Mesodermal cell (in vitro differentiated cells): ENCODE results near the gene IGSF3.
A peak's percentile ranks its signal among the peaks of the same experiment; 100 is the strongest.

Experiments
- H3K27ac ChIP-seq: 2 replicates; pipeline ENCODE4 v1.7.0; 2013; ENCODE audit warnings: mild to moderate bottlenecking, low read depth, low read length, moderate library complexity; ENCODE audit not compliant: severe bottlenecking
- H3K36me3 ChIP-seq: 2 replicates; pipeline ENCODE4 v1.7.1; 2013; ENCODE audit warnings: mild to moderate bottlenecking, low read length, moderate library complexity; ENCODE audit not compliant: control insufficient read depth, insufficient read depth
- H3K4me1 ChIP-seq: one replicate; pipeline ENCODE4 v1.7.1; 2013; ENCODE audit warnings: mild to moderate bottlenecking, low read length; ENCODE audit not compliant: insufficient read depth, control insufficient read depth, poor library complexity, severe bottlenecking
- H3K4me3 ChIP-seq: 2 replicates; pipeline ENCODE4 v1.7.0; 2013; ENCODE audit warnings: low read length, control low read depth, mild to moderate bottlenecking; ENCODE audit not compliant: insufficient read depth, poor library complexity, severe bottlenecking; ENCODE audit errors: extremely low read depth
- H3K9me3 ChIP-seq: 2 replicates; pipeline ENCODE4 v1.7.1; 2013; ENCODE audit warnings: mild to moderate bottlenecking, low read length, moderate library complexity; ENCODE audit not compliant: control insufficient read depth
- WGBS, 2 experiments: methylation state at CpG; one replicate each; pipeline ENCODE4 v1.1.5; 2013; ENCODE audit warnings: missing lambda C conversion rate in 2 of 2; ENCODE audit not compliant: insufficient coverage in 2 of 2; 5-methylcytosine and 5-hydroxymethylcytosine counted together

The IGSF3 gene

DNA sequence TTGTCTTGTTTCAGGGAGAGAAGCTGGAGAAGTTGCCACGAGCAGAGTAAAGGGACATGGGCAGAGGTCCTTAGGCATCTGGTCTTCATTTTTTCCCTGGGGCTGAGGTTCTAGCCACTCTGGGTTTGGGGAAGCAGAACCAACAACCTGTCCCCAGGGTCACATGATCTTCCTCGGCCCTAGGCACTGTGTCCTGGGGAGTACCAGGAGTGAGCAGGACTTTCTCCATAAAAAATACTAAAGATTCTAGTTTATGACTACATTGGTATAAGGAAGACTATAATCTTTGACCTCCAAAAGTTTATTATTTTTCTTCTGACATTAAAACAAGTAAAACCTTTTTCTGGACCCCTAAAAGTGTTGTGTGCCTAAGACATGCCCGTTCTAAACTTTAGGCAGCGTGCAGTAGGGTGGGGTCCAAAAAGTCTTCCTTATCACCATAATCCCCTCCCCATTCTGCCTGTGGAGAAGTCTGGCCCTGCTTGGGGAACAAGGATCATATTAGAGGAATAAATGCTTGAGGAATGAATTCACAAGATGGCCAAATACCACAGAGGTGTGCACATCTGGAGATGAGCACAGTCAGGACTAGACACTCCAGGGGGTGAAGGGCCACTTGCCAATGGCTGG, 19.3 kb upstream of the IGSF3 start:
- Histone ChIP-seq H3K4me3 (no peak overlapping the region), H3K36me3 (no peaks in the 10 kb centered on the region), H3K27ac (peak overlapping the region; percentile 89), H3K9me3 (no peaks in the 10 kb centered on the region), H3K4me1 (peaks cover 3% of the 10 kb centered on the region)
- 60 to 100% methylated on average over 1 of the region's 4 CpGs for WGBS, 2 experiments

DNA sequence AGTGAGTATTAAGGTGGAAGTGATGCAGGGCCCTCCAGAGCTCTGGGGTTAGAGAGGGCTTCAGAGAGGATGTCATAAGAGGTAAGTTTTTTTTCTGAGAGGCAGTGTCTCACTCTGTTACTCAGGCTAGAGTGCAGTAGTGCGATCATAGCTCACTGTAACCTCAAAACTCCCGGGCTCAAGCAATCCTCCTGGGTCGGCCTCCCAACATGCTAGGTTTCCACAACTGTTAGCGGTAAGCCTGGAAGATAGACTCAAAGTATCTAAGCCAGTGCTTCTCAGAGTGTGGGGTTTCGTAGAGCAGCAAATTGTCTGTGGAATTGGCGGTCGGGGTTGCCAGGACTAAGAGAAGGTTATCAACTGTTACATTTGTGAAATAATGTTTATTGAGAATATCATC, 18.6 kb upstream of the IGSF3 start:
- no peaks in the 10 kb centered on the region for H3K9me3 ChIP-seq
- H3K36me3 ChIP-seq = no peaks in the 10 kb centered on the region
- H3K27ac ChIP-seq = no peak overlapping the region
- no peak overlapping the region for H3K4me3 ChIP-seq
- WGBS, 2 experiments = 100% methylated on average over 2 to 4 of the region's 7 CpGs
- peaks cover 3% of the 10 kb centered on the region for H3K4me1 ChIP-seq

DNA sequence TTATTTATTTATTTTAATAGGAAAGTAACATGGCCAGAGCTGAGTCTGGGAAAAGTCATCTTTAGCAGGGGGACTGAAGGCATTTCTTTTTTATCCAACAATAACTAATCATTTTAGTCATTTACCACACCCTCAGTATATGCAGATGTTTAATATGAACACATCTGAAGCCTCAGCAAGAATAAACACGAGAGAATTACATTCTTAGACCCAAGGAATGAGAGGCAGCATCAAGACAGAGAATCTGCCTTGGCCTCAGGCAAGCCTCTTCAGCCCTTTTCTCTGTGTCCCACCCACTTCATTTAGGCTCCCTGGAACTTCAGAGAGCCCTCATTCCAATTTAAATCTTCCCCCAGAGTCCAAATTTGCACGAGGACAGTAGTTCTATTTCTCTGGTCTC, 17.0 kb upstream of the IGSF3 start:
- no peak overlapping the region for H3K4me3 ChIP-seq
- H3K4me1 ChIP-seq = peaks cover 3% of the 10 kb centered on the region
- no peak overlapping the region for H3K27ac ChIP-seq
- H3K9me3 ChIP-seq = no peaks in the 10 kb centered on the region
- 75 to 80% methylated on average over 2 of the region's 2 CpGs for WGBS, 2 experiments
- H3K36me3 ChIP-seq = no peaks in the 10 kb centered on the region

DNA sequence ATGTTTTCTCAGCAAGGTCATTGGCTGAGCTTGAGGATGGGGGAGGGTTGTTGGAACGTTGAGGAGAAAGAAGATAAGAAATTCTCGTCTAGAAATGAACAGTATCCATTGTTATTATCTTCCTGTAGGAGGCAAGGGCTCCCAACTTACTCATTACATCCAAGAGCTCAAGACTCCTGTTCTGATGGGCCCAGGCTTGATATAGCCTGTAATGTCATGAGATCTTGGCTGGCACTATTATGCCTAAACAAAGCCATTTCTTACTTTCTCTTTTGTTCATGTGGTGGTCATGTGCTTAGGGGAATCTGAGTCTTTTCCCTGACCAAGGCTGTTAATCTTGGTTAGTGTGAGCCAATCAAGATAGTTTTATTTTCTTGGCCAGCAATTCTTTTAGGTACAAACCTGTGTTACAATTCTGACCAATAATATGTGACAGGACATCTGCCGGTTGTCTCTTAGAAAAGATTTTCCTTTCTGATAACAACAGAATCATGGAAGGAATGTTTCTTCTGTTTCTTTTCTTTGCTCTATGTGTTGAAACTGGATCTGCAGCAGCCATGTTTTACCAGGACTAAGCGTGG, 15.2 kb upstream of the IGSF3 start:
- 89% methylated on average over 2 of the region's 4 CpGs; no CpG with 5 or more reads in 1 of the 2 experiments for WGBS, 2 experiments

DNA sequence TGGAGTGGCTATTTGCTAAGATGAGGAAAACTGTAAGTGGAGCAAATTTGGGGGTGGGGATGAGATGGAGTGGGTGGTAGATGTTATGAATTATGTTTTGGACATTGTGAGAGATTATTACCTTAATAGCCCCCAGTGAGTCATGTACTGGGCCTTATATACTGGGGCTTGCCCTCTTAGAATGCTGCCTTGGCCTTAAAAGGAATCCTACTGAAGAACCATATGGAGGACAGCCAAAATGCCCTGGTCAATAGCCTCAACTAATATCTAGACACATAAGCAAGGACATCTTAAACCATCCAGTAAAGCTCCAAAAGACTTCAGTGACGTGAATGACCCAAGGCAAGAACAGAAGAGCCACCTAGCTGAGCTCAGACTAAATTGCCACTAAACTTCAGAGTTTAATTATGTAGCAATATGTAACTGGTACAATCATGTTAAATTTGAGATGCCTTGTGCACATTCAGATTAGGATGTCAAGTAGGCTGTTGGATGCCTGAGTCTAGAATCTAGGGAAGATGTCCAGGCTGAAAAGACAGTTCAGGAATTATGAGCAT, 13.9 kb upstream of the IGSF3 start:
- H3K9me3 ChIP-seq = no peaks in the 10 kb centered on the region
- H3K4me3 ChIP-seq = no peak overlapping the region
- WGBS, 2 experiments = 100% methylated on average over 1 of the region's 1 CpG; no CpG with 5 or more reads in 1 of the 2 experiments
- H3K27ac ChIP-seq = no peak overlapping the region
- no peaks in the 10 kb centered on the region for H3K36me3 ChIP-seq
- no peaks in the 10 kb centered on the region for H3K4me1 ChIP-seq

More for the DNA sequence above, 15.2 kb upstream of the IGSF3 start:
- Histone ChIP-seq H3K4me1 (peaks cover 3% of the 10 kb centered on the region), H3K27ac (no peak overlapping the region), H3K9me3 (no peaks in the 10 kb centered on the region), H3K4me3 (no peak overlapping the region), H3K36me3 (no peaks in the 10 kb centered on the region)

DNA sequence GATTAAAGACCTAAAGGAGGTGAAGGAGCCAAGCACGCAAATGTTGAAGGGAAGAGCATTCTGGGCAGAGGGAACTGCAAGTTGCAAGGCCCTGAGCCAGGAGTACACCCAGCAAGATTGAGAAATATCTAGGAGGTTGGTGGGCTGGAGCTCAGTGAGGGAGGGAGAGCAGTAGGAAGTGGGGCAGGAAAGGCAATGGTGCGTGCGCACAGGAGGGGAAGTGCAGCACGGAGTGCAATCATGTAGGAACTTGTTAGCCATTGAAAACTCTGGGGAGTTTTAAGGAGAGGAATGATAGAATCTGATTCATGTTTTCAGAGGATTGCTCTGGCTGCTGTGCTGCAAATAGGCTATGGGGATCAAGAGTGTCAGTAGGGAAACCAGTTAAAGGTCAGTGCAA, 13.2 kb upstream of the IGSF3 start:
- no peaks in the 10 kb centered on the region for H3K36me3 ChIP-seq
- H3K27ac ChIP-seq = no peak overlapping the region
- H3K4me1 ChIP-seq = no peaks in the 10 kb centered on the region
- no peaks in the 10 kb centered on the region for H3K9me3 ChIP-seq
- no peak overlapping the region for H3K4me3 ChIP-seq
- WGBS, 2 experiments = 95 to 100% methylated on average over 4 of the region's 4 CpGs

DNA sequence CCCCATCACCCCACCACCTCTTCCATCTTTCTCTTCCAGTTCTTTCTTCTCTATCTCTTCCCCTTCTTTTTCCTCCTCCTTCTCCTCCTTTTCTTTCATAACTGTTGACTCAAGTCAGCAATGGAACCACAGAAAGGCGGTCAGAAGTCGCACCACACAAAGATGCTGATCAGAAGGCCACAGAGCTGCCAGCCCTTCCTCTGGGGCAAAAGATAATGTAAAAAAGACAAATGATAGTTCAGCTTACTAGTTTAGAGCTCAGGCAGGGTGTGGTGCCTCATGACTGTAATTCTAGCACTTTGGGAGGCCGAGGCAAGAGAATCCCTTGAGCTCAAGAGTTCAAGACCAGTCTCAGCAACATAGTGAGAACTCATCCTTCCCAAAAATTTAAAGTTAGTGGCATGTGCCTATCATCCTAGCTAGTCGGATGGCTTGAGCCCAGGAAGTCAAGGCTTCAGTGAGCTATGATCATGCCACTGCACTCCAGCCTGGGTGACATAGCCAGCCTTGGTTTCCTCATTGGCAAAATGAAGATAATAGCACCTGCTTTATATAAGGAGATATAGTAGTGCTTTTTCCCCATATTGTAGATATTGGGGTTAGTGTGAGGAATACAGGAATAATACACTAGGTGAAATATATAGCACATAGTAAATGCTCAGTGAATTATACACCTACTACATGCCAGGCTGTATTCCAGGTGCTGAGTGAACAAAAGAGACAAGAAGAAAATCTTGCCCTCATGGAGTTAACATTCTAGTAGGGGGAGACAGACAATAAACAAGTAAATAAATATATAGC, 12.5 kb upstream of the IGSF3 start:
- Histone ChIP-seq H3K4me3 (no peak overlapping the region), H3K27ac (peak overlapping the region; percentile 11), H3K4me1 (no peaks in the 10 kb centered on the region), H3K9me3 (no peaks in the 10 kb centered on the region), H3K36me3 (no peaks in the 10 kb centered on the region)
- 91 to 95% methylated on average over 3 to 4 of the region's 4 CpGs for WGBS, 2 experiments

DNA sequence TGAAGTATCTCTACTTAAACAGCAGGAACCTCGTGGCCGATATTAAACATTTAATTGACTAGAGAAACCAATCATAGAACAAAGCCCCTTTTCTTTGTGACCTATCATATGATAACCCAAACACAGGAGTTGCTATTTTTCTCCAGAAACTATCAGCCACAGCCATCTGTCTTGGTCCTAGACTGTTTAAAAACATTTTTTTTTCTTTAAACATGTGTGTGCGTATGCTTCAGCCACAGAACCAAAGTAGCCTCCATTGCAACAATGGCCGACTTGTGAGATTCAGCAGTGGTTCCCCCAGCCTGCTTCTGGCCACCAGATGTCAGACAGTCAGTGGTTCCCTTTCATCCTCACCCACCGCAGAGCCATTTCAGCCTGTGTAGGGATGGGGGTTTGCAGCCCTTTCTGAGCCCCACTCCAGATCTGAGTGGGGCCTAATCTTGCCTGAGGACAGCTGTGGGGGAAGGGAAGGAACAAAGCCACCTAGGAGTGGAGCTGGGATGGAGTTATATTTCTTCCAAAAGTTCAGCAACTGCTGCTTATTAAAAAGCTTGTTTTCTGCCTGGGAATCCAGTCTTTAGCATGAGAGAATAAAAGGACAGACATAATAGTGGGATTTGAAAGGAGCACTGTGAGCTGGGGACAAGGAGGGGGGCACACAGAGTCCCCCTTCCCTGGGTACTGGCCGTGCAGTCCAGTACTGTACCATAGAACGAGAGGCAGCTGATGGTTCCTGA, 11.7 kb upstream of the IGSF3 start:
- H3K4me3 ChIP-seq = no peak overlapping the region
- 76 to 100% methylated on average over 4 of the region's 7 CpGs for WGBS, 2 experiments
- H3K4me1 ChIP-seq = no peaks in the 10 kb centered on the region
- H3K27ac ChIP-seq = peak overlapping the region; percentile 11
- no peaks in the 10 kb centered on the region for H3K36me3 ChIP-seq
- no peaks in the 10 kb centered on the region for H3K9me3 ChIP-seq

DNA sequence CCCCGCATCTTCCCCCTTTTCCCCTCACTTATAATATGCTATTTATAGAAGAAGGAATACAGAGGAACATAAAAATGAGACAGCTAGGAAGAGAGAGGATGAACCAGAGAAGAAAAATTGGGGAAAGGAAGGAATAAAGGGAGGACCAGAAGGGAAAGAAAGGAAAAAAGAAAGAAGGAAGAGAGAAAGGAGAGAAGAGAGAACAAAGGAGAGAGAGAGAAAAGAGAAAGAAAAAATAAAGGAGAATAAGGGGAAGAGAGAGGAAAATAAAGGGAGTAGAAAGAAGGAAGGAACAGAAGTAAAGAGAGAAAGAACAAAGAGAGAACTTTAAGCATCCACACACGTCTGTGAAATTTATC, 11.2 kb upstream of the IGSF3 start:
- no peaks in the 10 kb centered on the region for H3K36me3 ChIP-seq
- WGBS, 2 experiments = 88% methylated on average over 1 of the region's 2 CpGs; no CpG with 5 or more reads in 1 of the 2 experiments
- no peak overlapping the region for H3K27ac ChIP-seq
- no peaks in the 10 kb centered on the region for H3K9me3 ChIP-seq
- no peak overlapping the region for H3K4me3 ChIP-seq
- H3K4me1 ChIP-seq = no peaks in the 10 kb centered on the region

DNA sequence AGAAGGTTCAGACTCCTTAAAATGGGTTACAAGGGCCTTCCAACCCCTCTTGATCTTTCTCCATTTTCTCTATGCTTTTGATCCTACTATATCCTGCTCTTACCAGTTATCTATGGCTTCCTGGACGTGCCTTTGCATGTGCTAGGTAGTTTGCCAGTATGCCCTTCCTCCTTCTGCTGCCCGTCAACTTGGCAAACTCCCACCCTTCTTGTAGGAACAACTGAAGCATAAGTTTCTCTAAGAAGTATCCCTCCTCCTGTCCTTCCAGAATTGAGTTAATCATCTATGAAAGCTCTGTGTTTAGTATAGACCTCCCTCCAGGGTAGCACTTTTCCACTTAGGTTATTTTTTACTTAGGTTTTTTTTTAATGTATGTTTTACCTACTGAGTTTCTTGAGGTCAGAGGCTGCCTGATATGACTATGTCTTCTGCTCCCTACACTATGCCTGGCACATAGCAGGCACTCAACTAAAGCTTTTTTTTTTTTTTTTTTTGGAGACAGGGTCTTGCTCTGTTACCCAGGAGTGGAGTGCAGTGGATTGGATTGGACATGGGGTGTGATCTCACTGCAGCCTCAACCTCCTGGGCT, 10.0 kb upstream of the IGSF3 start:
- no peak overlapping the region for H3K27ac ChIP-seq
- WGBS, 2 experiments = 100% methylated on average over 1 to 2 of the region's 2 CpGs
- H3K9me3 ChIP-seq = no peaks in the 10 kb centered on the region
- no peaks in the 10 kb centered on the region for H3K4me1 ChIP-seq
- no peak overlapping the region for H3K4me3 ChIP-seq
- H3K36me3 ChIP-seq = no peaks in the 10 kb centered on the region
